GM18507 (cell line): ENCODE results near the gene C14orf132.

Experiments
- DNase-seq: peaks from one replicate; pipeline ENCODE4 v3.0.0; 2011; ENCODE audit warnings: low read depth; ENCODE audit not compliant: insufficient read length; ENCODE audit errors: extremely low spot score
- FAIRE-seq: peaks from 2 replicates; lab custom pipeline; 2011; peaks lifted over from hg19 to GRCh38; lab: Jason Lieb, UNC

C14orf132 gene

DNA sequence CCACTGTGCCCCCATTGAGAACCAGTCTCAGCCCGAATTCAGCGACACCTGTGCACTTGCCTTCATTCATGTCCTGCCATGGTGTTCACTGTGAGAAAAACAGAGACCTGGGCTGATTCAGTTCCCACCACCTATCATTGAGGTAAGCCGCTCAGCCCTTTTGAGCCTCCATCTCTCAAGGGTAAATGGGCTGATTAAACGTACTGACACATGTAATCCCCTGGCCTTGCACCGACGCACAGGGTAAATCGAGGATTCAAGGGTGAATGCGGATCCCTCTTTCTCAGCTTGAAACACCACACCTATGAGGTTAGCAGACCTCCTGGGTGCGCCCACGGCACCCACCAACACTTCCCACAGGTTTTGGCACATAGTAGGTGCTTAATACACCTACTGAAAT lies 69.7 kb downstream of the C14orf132 start:
- FAIRE-seq = no peak
- no peak for DNase-seq

DNA sequence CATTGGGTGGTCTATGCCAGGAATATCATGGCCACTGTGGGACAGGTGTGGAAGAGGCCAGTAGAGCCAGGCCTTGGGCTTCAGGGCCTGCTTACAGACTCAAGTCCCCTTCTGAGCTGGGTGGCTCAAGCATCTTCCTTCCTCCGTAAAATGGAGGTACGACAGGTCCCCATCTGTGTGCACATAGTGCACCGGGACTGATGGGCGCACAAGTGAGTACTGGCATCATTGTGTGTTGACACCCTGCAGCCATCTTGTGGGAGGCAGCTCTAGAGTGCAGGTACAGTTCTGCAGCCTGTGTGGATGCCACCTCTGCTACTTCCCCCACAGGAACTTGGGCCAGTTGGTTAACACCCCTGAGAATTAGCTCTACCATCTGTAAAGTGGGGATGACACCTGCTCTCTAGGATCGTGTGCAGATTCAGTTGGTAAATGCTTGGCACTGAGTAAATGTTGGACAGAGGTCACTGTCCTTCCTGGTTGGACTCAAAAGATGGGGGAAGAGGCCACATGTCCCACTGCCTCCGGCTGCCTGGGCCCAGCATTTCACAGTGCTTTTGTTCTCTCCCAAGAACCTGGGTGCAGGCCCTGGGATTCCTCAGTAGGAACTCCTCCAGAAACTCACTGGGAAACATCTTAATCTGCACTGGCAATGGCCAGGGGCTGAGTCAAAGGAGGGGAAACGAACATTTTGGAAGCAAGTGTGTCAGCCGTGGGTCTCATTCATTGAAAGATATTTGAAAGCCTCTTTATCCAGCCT lies 70.6 kb downstream of the C14orf132 start:
- FAIRE-seq (no peak), DNase-seq (no peak)

DNA sequence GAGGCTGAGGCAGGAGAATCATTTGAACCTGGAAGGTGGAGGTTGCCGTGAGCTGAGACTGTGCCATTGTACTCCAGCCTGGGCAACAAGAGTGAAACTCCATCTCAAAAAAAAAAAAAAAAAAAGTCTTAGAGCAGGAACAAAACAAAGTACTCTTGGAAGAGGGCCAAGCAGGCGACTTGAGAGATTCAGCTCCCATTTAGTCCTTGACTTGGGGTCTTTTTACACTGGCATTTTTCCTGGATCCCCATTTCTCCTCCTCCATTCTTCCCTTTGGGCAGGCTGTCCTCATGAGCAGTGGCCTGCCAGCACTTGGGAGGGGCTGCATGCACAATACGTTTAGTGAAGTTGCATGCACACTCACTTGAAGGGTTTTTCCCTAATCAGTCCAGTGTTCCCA lies 72.9 kb downstream of the C14orf132 start:
- DNase-seq (no peak), FAIRE-seq (no peak)

DNA sequence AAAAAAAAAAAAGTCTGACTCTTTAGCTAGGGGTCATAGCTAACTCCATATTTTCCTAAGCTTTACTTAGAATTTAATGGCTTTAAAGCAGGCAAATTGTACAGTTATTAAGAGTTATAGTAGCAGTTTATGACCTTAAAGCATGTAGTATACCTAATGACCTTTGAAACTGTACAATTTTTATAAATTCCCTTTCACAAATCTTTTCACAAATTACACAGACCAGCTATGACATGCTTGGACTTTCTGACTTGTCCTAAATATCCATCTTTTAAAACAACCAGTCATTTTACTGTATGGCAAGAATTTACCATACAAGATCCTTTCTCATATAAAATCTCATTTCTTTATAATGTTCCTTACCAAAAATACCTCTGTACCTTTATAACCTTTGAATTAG lies 74.8 kb downstream of the C14orf132 start:
- FAIRE-seq (no peak), DNase-seq (no peak)

DNA sequence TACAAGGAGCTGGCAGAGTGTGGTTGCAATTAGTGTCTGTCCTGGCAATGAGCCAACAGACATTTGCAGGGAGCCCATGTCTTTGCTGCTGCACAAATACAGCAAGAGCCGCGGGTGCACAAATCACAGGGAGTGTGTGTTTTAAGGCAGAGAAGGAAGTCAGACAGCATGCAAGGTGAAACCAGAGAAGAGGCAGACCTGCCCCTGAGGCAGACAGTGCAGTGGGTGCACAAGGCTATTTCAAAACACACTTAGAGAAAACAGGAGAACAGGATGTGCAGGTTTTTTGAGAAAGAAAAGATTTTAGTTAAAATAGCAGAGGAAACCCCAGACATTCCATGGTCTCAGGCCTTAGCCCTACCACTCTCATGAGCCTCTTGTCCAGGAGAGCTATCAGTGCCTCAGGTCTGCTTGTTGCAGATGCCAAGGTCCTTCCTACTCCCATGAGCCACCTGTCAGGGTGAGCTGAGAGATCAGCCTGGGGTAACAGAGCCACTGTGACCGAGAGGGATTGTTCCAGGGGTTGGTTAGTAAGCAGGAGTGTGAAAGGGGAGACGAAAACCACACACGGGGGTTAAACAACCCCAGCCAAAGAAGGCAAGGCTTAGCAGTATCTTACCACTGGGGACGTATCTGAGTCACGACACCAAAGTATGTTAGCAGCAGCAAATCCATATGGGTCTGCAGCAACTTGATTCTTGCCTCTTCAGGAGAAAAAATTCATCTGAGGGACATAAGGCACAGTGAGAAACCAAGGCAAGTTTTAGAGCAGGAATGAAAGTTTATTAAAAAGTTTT lies 78.1 kb downstream of the C14orf132 start:
- DNase-seq = no peak
- FAIRE-seq = no peak

DNA sequence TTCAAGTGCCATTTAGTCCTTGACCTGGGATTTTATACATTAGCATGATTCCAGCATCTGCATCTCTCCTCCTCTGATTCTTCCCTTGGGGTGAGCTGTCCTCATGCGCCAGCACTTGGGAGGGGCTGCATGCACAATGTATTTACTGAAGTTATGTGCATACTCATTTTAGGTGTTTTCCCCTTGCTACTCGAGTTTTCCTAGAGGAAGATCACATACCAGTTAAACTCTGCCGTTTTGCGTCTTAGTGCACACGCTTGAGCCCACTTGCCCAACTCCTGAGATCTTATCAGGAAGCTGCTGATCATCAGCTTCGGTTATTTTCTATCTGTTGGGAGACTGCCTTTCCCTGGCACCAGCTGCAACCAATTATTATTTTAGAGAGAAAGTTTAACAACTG lies 78.8 kb downstream of the C14orf132 start:
- DNase-seq = no peak
- FAIRE-seq = no peak

DNA sequence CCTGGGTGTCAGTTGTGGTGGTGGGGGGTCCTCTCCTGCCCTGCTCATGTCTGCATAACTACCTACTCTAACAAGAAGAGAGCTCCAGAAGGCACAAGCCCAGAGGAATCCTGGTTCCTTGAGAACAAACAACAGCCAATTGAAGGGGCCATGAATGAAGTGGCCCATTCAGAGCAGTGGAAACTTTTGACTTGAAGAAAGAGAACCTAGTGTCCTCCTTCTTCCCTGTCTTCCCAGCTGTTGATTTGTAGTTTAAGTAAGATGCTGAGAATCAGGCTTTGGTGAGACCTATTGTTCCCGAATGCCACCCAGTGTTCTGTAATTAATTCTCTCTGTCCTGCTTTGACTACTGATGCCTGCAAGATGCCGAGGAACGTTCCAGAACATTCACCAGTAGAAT lies 79.2 kb downstream of the C14orf132 start:
- DNase-seq (no peak), FAIRE-seq (no peak)

DNA sequence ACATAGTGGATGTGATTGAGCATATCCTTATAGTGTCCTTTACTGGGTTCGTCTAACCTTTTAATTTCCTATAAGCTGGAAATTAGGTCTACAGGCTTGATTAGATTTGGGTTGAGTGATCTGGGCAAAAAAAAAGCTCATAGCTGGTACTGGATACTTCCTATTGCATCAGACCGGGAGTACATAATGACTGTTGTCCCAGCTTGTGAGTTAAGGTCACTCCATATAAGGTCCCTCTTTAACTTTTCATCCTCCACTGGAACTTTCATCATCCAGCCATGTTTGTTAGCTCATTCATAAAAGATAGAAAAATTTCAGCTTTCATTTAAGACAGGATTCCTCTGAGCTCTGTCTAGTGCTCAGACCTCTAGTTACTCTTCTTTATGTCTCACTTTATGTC lies 80.8 kb downstream of the C14orf132 start:
- DNase-seq (no peak), FAIRE-seq (no peak)

DNA sequence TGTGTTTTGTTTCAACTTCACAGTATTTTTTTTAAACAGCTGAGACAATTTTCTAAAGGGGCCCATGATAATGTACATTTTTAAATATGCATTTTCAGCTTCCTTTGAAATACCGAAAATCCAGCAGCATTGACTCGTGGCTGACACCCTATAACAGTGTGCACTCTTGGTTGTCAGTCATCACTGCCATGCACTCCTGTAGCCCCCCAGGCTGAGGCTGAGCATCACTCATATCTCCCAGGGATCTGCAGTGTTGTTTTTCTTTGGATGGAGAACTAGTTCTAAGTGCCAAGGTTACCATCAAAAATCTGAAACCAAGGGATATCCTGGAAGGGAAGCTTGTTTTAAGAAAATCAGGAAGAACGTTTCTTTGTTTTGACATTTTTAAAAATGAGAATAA lies 81.2 kb downstream of the C14orf132 start:
- FAIRE-seq (no peak), DNase-seq (no peak)

DNA sequence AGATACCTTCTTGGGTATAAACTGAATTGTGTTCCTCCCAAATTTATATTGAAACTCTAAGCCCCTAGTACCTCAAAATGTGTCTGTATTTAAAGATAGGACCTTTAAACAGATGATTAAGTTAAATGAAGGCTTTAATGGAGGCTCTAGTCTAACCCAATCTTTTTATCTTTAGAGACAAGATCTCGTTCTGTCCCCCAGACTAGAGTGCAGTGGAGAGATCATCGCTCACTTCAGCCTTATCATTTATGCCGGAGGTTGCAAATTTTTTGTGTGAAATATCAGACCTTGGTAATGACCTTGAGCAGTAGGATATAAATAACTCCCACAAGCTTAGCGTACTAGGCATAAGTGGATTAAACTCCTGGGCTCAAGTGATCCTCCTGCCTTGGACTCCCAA lies 81.8 kb downstream of the C14orf132 start:
- DNase-seq (no peak), FAIRE-seq (no peak)

DNA sequence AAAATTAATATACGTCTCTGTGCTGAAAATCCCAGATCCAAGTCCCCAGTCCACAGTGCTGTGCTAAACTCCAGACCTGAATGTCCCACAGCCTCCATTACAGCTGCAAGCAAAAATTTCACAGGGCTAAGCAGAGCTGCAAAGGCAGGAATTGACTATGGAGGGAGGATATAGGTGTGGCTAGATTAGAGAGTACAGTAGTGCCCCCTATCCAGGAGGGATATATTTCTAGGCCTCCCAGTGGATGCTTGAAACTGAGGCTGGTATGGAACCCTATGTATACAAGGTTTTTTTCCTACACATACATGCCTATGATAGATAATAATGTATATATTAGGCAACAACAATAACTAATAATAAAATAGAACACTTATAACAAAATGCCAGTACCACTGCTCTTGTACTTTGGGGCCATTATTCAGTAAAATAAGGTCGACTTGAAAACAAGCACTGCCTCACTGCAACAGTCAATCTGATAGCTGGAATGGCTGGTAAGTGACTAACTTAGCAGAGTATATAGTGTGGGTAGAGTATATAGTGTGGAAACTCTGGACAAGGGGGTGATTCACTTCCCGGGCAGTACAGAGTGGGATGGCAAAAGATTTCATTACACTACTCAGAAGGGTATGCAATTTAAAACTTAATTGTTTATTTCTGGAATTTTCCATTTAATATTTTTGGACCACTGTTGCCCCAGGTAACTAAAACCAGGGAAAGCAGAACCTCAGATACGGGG lies 82.7 kb downstream of the C14orf132 start:
- DNase-seq = no peak
- no peak for FAIRE-seq

DNA sequence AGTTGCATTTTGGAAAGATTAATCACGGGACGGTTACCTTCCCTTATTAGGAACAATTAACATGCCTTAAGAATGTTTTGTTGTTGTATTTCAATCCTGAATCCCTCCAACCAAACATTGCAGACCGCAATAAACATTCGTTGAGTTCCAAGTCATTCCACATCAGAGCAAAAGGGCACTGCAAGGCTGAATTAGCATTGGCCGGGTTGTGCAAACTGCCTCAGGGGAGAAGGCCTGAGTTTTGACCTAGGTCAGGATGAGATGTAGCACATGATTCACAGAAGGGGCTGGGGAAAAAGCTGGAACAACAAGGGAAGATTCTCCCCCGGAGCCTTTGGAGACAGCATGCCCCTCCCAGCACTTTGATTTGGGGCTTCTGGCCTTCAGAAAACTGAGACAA lies 83.3 kb downstream of the C14orf132 start:
- FAIRE-seq = no peak
- no peak for DNase-seq

DNA sequence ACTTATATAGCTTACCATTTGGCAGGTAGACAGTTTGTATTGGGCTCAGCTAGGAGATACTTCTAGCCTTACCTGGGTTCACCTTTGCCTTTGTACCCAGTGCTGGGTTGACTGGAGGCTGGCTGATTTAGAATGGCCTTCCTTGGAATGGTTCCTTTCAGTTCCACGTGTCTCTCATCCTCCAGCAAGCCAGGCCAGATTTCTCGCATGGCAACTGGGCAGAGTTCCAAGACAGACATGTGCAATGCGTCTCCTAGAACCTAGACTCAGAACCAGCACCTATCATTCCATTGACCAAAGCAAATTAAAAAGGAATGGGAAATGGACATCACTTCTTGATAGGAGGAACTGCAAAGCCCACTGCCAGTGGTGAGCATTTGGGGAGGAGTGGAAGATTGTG lies 86.4 kb downstream of the C14orf132 start:
- no peak for FAIRE-seq
- no peak for DNase-seq

DNA sequence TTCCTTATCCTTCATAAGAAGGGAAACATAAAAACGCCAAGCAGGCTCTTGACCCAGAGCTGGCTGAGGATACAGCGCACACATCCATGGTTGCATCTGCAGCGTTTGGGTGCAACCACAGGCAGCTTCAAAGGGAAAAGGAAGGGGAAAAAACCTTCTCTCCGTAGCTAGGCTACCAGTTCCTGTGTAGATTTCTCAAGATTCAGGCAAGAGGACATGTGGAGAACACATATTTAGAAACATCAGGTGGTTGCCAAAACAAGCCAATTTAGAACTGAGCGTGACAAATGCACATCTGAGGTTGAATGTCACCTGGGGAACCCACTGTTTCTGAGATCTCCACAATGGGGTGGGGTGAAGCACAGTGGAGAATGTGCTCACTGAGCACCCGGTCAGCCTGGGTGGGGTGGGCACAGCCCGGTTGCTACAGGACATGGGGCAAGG lies 87.2 kb downstream of the C14orf132 start:
- DNase-seq = no peak
- FAIRE-seq = peak; percentile 29

DNA sequence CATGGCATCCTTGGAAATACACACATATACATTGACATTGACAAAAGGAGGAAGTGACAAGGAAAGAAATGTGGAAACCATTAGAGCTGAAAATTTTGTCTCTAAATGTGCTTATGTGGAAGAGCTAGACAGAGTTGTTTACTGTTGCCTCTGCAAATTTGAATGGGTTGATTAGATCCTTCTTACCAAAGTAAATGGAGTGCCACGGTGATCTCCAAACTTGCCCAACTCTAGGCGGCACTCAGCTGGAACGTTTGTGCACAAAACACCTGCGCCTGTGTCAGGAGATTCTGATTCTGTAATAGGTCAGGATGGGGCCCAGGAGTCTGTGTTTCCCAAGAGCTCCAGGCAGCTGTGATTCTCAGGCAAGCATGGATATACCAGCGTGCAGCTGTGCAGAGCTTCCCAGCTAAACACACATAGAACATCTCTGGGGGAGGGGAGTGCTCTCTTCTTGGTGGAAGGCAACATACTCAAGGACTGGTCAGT lies 87.7 kb downstream of the C14orf132 start:
- FAIRE-seq = no peak
- no peak for DNase-seq

DNA sequence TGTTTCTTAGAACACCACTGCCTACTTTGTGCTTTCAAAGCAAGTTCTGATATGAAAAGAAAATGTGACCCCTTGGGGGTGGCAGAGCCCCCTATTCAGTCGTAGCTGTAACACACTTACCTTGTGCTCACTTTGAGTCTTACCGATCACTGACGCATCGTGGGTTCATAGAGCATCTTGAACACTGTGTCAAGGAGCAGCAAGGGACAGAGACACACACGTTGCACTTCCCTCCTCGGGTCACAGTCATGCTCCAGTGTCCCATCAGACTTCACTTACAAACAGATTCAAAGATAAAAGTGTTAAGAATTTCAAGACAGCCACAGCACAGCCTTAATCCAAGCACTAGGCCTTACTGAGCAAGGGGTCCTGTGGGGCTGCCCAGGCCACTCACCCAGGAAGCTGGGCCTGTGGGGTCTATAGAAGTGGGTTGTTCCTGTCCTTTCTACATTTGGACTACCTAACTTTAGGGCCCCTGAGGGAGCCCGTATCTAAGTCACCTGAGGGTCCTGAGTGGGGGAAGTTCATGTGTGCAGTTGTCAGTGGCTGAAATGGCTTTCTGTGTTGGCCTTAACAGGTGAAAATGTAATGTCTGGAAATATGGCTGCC lies 90.1 kb downstream of the C14orf132 start:
- DNase-seq (no peak), FAIRE-seq (no peak)

DNA sequence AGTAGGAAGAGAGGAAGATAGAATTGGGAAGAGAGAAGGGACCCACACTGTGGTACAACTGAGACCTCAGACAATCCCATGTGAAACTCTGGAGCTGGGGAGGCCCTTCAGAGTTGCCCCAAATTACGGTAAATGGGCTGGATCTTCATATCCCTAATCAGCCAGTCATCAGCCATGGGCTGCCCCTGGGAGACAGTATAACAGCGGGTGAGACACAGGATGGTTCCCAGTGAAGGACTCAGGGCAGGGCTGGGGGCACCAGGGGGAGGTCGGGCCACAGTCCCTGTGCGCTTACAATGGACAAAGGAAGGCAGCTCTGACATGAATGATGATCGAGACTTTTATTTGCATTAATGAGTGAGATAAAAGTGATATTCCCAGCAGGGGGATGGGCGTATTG lies 91.2 kb downstream of the C14orf132 start:
- DNase-seq (no peak), FAIRE-seq (no peak)

DNA sequence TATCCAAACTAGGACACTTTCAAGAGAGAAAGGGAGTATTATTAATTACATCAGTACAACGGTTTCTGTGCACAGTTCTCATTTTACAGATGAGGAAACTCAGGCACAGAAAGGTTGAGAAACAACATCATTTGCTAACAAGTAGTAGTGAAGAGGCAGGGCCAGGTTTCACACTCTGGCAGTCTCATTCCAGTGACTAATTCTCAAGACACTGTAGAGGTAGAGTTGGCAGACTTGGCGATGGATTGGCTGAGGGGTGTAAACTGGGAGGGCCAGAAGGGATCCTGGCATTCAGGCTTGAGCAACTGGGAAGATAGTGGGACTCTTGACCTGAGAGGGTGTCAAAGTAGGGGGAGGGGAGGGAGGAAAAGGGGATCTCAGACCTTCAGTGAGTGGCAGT lies 91.7 kb downstream of the C14orf132 start:
- FAIRE-seq (no peak), DNase-seq (no peak)

DNA sequence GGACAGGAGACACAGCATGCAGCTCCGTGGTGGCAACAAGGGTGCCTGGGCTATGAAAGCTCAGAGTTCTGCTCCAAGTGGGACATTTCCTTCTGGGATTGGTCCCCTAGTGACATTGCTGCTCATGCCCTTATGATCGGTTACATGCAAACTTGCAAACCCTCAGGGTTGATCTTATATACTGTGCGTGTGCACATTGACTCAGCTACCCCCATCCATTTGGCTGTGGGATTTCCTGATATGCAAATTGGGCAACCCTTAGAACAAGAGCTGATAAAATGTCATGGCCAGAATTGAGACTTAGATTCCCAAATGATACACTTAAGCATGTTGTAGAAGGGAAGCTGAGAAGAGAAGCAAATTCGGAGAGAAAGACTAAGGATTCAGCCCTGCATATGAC lies 92.7 kb downstream of the C14orf132 start:
- FAIRE-seq = no peak
- no peak for DNase-seq

DNA sequence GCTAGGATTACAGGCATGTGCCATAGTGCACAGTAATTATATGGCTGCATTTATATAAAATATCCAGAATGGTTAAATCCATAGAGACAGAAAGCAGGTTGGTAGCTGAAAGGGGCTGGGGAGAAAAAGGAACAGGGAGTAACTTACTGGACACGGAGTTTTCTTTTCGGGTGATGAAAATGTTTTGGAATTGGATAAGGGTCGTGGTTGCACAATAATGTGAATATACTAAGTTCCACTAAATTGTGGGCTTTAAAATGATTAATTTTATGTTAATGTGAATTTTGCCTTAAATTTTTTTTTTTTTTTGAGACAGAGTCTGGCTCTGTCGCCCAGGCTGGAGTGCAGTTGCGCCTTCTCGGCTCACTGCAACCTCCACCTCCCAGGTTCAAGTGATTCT lies 95.3 kb downstream of the C14orf132 start:
- DNase-seq (no peak), FAIRE-seq (no peak)
